K562 (cell line): ENCODE data around the gene UBN1. TPM values are rescaled to one million over a fixed set of nuclear protein-coding genes. Genes with fewer than 3 reads are reported as not detected.

ENCODE experiments used
- BACH1 ChIP-seq: fragments of 200-800 bp; sonication (Bioruptor generic); IDR thresholded peaks from 2 replicates; pipeline ENCODE4 v1.6.1; 2016; ENCODE audit warnings: missing genetic modification characterization, missing compliant biosample characterization
- CTCF ChIP-seq, 3 experiments: IDR thresholded peaks in 2 of 3; conservative IDR thresholded peaks in 1 of 3; 2 replicates each; pipeline ENCODE4 v1.5.1; 2011 to 2012; ENCODE audit warnings: low read length in 3 of 3, mild to moderate bottlenecking in 3 of 3, control low read depth in 2 of 3, improper control_type of control experiment in 1 of 3, inconsistent platforms in 1 of 3, low read depth in 1 of 3, mixed read lengths in 1 of 3, moderate library complexity in 1 of 3; ENCODE audit not compliant: insufficient read depth in 2 of 3
- CTCFL ChIP-seq: IDR thresholded peaks from 2 replicates; pipeline ENCODE4 v1.6.1; 2011; ENCODE audit warnings: borderline replicate concordance, low read depth, mild to moderate bottlenecking, moderate library complexity, low read length; ENCODE audit not compliant: insufficient read depth, poor library complexity, severe bottlenecking
- ELF2 ChIP-seq: fragments of 250-450 bp; sonication (Bioruptor Pico); IDR thresholded peaks from 2 replicates; pipeline ENCODE4 v1.5.0; 2021; ENCODE audit warnings: mild to moderate bottlenecking
- HNRNPUL1 ChIP-seq: fragments of 200-400 bp; formaldehyde crosslinking; IDR thresholded peaks from 2 replicates; pipeline ENCODE4 v1.6.1; 2017; ENCODE audit warnings: low read length
- KDM4B ChIP-seq, 2 experiments: fragments of 450-650 bp in 1 of 2; sonication (generic) in 1 of 2; IDR thresholded peaks; 2 replicates each; pipeline ENCODE4 v1.6.1; 2016 to 2017; ENCODE audit warnings: borderline replicate concordance in 2 of 2, antibody characterized with exemption in 1 of 2, low read depth in 1 of 2, mild to moderate bottlenecking in 1 of 2
- L3MBTL2 ChIP-seq: fragments of 450-650 bp; IDR thresholded peaks from 2 replicates; pipeline ENCODE4 v1.6.1; 2016; ENCODE audit warnings: mild to moderate bottlenecking, moderate library complexity
- MTA2 ChIP-seq: fragments of 450-650 bp; IDR thresholded peaks from 2 replicates; pipeline ENCODE4 v1.6.1; 2016; ENCODE audit warnings: low read depth
- PHB2 ChIP-seq: fragments of 450-650 bp; IDR thresholded peaks from 2 replicates; pipeline ENCODE4 v1.6.1; 2017; ENCODE audit warnings: low read depth
- STAT6 ChIP-seq: sonication (generic); formaldehyde crosslinking; IDR thresholded peaks from 2 replicates; pipeline ENCODE4 v1.8.1; 2023; ENCODE audit warnings: mild to moderate bottlenecking, missing genetic modification reagents
- TAF15 ChIP-seq: fragments of 200-400 bp; formaldehyde crosslinking; IDR thresholded peaks from 2 replicates; pipeline ENCODE4 v1.6.1; 2017; ENCODE audit warnings: mild to moderate bottlenecking, low read depth, low read length, moderate library complexity
- UBTF ChIP-seq, 2 experiments: IDR thresholded peaks; 2 replicates each; pipeline ENCODE4 v1.6.1; 2012; ENCODE audit warnings: improper control_type of control experiment in 2 of 2, low read depth in 2 of 2, low read length in 2 of 2, borderline replicate concordance in 1 of 2
- ZBTB12 ChIP-seq: fragments of 250-450 bp; sonication (Bioruptor Pico); IDR thresholded peaks from 2 replicates; pipeline ENCODE4 v1.4.0; 2020
- ZFP1 ChIP-seq: fragments of 450-650 bp; formaldehyde crosslinking; IDR thresholded peaks from 2 replicates; pipeline ENCODE4 v1.4.0; 2020; ENCODE audit warnings: mild to moderate bottlenecking, mixed read lengths
- ZNF384 ChIP-seq: IDR thresholded peaks from 2 replicates; pipeline ENCODE4 v1.6.1; 2012; ENCODE audit warnings: low read depth, low read length, improper control_type of control experiment
- ZNF717 ChIP-seq: fragments of 250-450 bp; sonication (Bioruptor Pico); IDR thresholded peaks from 2 replicates; pipeline ENCODE4 v1.5.0; 2021
- ZNF764 ChIP-seq: fragments of 250-450 bp; sonication (Bioruptor Pico); IDR thresholded peaks from 2 replicates; pipeline ENCODE4 v1.4.0; 2020; ENCODE audit warnings: low read depth, mild to moderate bottlenecking, moderate library complexity
- polyA plus RNA-seq, 8 experiments: library from polyadenylated mRNA; depleted of rRNA in 4 of 8; stranded (reverse) in 5 of 8; unstranded in 3 of 8; fragments of >200 nt; fragmentation: Nextera tagmentation in 2 of 8; fragmentation: Illumina TruSeq in 1 of 8; extraction: Ambion mirVana in 2 of 8; extraction: Trizol in 1 of 8; gene quantifications; 2 replicates each; pipeline versions ENCODE4 v1.2.1 to v1.2.3, GENCODE V29; 2011 to 2014; ENCODE audit warnings: inconsistent platforms in 1 of 8, missing spikeins in 1 of 8
- total RNA-seq, 7 experiments: library from RNA; depleted of rRNA in 6 of 7; stranded (reverse); fragments of >200 nt in 6 of 7; fragmentation: Illumina TruSeq in 2 of 7; extraction: Trizol in 2 of 7; gene quantifications; 2 replicates each; pipeline versions ENCODE4 v1.2.1 to v1.2.3, GENCODE V29; 2011 to 2021; ENCODE audit warnings: low replicate concordance in 1 of 7

UBN1 gene
- total and polyA plus RNA-seq, 9 of the 15 experiments (the other 6 are each of a cell fraction or from before 2014, with no cell fraction given), result 1.5 to 45.7 (median 20.6) TPM

GRCh38 chr16:4886151-4886550, 38.9 kb downstream of the UBN1 start (continued):
- TF ChIP-seq ZBTB12 (CRISPR knock-in tag) (no peak), KDM4B (IDR thresholded peaks at IDR 0.05; ENCODE audit: borderline replicate concordance in 2 of 2, low read depth in 1 of 2) (no peak), CTCFL (no peak), L3MBTL2 (peak; percentile 63), CTCF (IDR thresholded peaks at IDR 0.05 in 2 of 3, conservative IDR thresholded peaks at IDR 0.05 in 1 of 3; ENCODE audit: insufficient read depth in 2 of 3, low read depth in 1 of 3, low read length in 3 of 3) (no peak), PHB2 (no peak), MTA2 (peak; percentile 59; the same call in 1 of the 2 replicates), ZNF384 (no peak), ZNF764 (CRISPR knock-in tag) (no peak), ELF2 (no peak), TAF15 (no peak), UBTF (IDR thresholded peaks at IDR 0.05; ENCODE audit: borderline replicate concordance in 1 of 2, low read depth in 2 of 2, low read length in 2 of 2) (no peak), ZFP1 (CRISPR knock-in tag) (no peak), BACH1 (tag) (no peak), STAT6 (no peak), ZNF717 (CRISPR knock-in tag) (no peak), HNRNPUL1 (no peak)
